MM.1S (cell line): ENCODE measurements around the gene PAOX.

Source experiments
- DNase-seq: peaks from one replicate; pipeline ENCODE4 v3.0.0-alpha.2; 2015
- H2AFZ ChIP-seq: fragments of 300-600 bp; sonication (generic); 2 replicates; pipeline ENCODE4 v1.6.0; 2016; ENCODE audit warnings: antibody characterized with exemption, low read length
- H3F3A ChIP-seq: fragments of 300-600 bp; sonication (generic); 2 replicates; pipeline ENCODE4 v1.6.1; 2016; ENCODE audit warnings: mild to moderate bottlenecking, antibody characterized with exemption, low read length, moderate library complexity, mixed read lengths; ENCODE audit not compliant: insufficient read depth
- H3K27ac ChIP-seq: fragments of 300-600 bp; sonication (generic); 2 replicates; pipeline ENCODE4 v1.5.1; 2016; ENCODE audit warnings: mild to moderate bottlenecking, low read length
- H3K27me3 ChIP-seq: fragments of 300-600 bp; sonication (generic); replicated peaks from 2 replicates; pipeline ENCODE4 v1.6.0; 2016; ENCODE audit warnings: low read length; ENCODE audit not compliant: insufficient read depth
- H3K36me3 ChIP-seq: fragments of 300-600 bp; sonication (generic); replicated peaks from 2 replicates; pipeline ENCODE4 v1.6.1; 2016; ENCODE audit warnings: mild to moderate bottlenecking, low read length, mixed read lengths; ENCODE audit not compliant: insufficient read depth
- H3K4me1 ChIP-seq: fragments of 300-600 bp; sonication (generic); 2 replicates; pipeline ENCODE4 v1.6.1; 2016; ENCODE audit warnings: low read length, mixed read lengths
- H3K4me2 ChIP-seq: fragments of 300-600 bp; sonication (generic); 2 replicates; pipeline ENCODE4 v1.6.0; 2016; ENCODE audit warnings: low read depth, low read length
- H3K4me3 ChIP-seq: fragments of 300-600 bp; sonication (generic); 2 replicates; pipeline ENCODE4 v1.5.1; 2016; ENCODE audit warnings: low read length, mixed read lengths
- H3K79me2 ChIP-seq: fragments of 300-600 bp; sonication (generic); 2 replicates; pipeline ENCODE4 v1.6.1; 2016; ENCODE audit warnings: mixed run types, low read length, mixed read lengths
- H3K9ac ChIP-seq: fragments of 300-600 bp; sonication (generic); 2 replicates; pipeline ENCODE4 v1.6.1; 2016; ENCODE audit warnings: low read length, mixed read lengths
- H3K9me2 ChIP-seq: fragments of 300-600 bp; sonication (generic); replicated peaks from 2 replicates; pipeline ENCODE4 v1.6.1; 2016; ENCODE audit warnings: mild to moderate bottlenecking, low read length, mixed read lengths; ENCODE audit not compliant: insufficient read depth
- H3K9me3 ChIP-seq: fragments of 300-600 bp; sonication (generic); replicated peaks from 2 replicates; pipeline ENCODE4 v1.6.1; 2016; ENCODE audit warnings: mild to moderate bottlenecking, low read length, mixed read lengths; ENCODE audit not compliant: insufficient read depth
- H4K20me1 ChIP-seq: fragments of 300-600 bp; sonication (generic); 2 replicates; pipeline ENCODE4 v1.6.1; 2016; ENCODE audit warnings: mild to moderate bottlenecking, low read length, moderate library complexity, mixed read lengths; ENCODE audit not compliant: insufficient read depth
- CTCF ChIP-seq: fragments of 300-600 bp; sonication (generic); IDR thresholded peaks from 2 replicates; pipeline ENCODE4 v1.5.1; 2016; ENCODE audit warnings: antibody characterized with exemption, low read length, mixed read lengths
- EZH2 ChIP-seq: fragments of 300-600 bp; sonication (generic); optimal IDR thresholded peaks from 2 replicates; pipeline ENCODE3; 2017; ENCODE audit warnings: low read depth, mild to moderate bottlenecking, antibody characterized with exemption, low read length, mixed read lengths
- EZH2phosphoT487 ChIP-seq: fragments of 300-600 bp; sonication (generic); IDR thresholded peaks from 2 replicates; pipeline ENCODE4 v1.6.1; 2018; ENCODE audit warnings: antibody characterized with exemption, low read length

The PAOX gene

GRCh38 chr10:133370030-133370786 lies 8.9 kb upstream of the PAOX start:
- H3K36me3 ChIP-seq = no peaks in the 10 kb centered on the region
- no peak for DNase-seq

DNA sequence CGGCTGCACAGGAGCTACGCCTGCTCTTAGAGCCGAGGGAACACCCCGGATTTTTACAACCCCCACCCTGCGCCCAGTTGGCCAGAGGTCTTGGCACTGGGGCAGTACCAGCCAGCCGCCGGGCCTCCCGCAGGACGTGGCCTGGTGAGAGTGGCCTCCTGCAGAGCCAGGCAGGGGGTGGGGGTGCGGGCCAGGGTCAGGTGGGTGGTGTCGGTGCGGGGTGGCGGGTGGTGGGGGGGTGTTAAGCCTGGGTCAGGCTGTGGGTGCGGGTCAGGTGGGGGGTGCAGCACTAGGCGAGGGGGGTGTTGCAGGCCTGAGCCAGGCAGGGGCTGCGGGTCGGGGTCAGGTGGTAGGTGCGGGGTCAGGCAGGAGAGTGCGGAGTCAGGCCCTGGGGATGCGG lies 6.6 kb upstream of the PAOX start:
- Histone ChIP-seq H3K27me3 (peaks cover 10% of the 10 kb centered on the region; the same call in 1 of the 2 replicates), H3K4me2 (no peak overlapping the region), H4K20me1 (no peaks in the 10 kb centered on the region), H3K9ac (no peak overlapping the region), H3K79me2 (peaks cover 5% of the 10 kb centered on the region; the same call in 1 of the 2 replicates), H3F3A (peaks cover 3% of the 10 kb centered on the region; the same call in 1 of the 2 replicates), H3K4me3 (no peak overlapping the region), H3K9me2 (no peaks in the 10 kb centered on the region), H2AFZ (no peak overlapping the region), H3K27ac (no peak overlapping the region), H3K36me3 (no peaks in the 10 kb centered on the region), H3K4me1 (no peaks in the 10 kb centered on the region), H3K9me3 (no peaks in the 10 kb centered on the region)
- no peak for DNase-seq
- TF ChIP-seq EZH2phosphoT487 (no peak), CTCF (no peak), EZH2 (no peak)

More at GRCh38 chr10:133370030-133370786, 8.9 kb upstream of the PAOX start:
- Histone ChIP-seq H3K79me2 (peaks cover 5% of the 10 kb centered on the region; the same call in 1 of the 2 replicates), H3K4me2 (no peak overlapping the region), H3K9ac (no peak overlapping the region), H3K27ac (no peak overlapping the region), H2AFZ (no peak overlapping the region), H4K20me1 (no peaks in the 10 kb centered on the region), H3K9me2 (no peaks in the 10 kb centered on the region), H3K4me1 (no peaks in the 10 kb centered on the region), H3K4me3 (no peak overlapping the region), H3K9me3 (no peaks in the 10 kb centered on the region), H3F3A (peaks cover 3% of the 10 kb centered on the region; the same call in 1 of the 2 replicates), H3K27me3 (no peaks in the 10 kb centered on the region)
- TF ChIP-seq EZH2 (no peak), CTCF (no peak), EZH2phosphoT487 (no peak)

GRCh38 chr10:133373174-133374090 lies 5.6 kb upstream of the PAOX start, which contains the start of gene ECHS1:
ECHS1 (minus strand) TSS chr10:133373354; CDS start chr10:133373333, 21 bp downstream.
- TF ChIP-seq CTCF (no peak), EZH2phosphoT487 (no peak), EZH2 (no peak)
- H3K27me3 ChIP-seq = peaks cover 10% of the 10 kb centered on the region; the same call in 1 of the 2 replicates
- peak within 1 kb of the TSS; percentile 66; the same call in 1 of the 2 replicates for H3K27ac ChIP-seq
- peak within 1 kb of the TSS; percentile 52; the same call in 1 of the 2 replicates for H3K4me2 ChIP-seq
- peaks cover 3% of the 10 kb centered on the region; the same call in 1 of the 2 replicates for H3F3A ChIP-seq
- no peak within 1 kb of the TSS for H2AFZ ChIP-seq
- H3K79me2 ChIP-seq = peaks cover 5% of the 10 kb centered on the region; the same call in 1 of the 2 replicates
- peak; percentile 86 for DNase-seq
- H4K20me1 ChIP-seq = no peaks in the 10 kb centered on the region
- H3K9me2 ChIP-seq = no peaks in the 10 kb centered on the region
- H3K9ac ChIP-seq = peak within 1 kb of the TSS; percentile 56; the same call in 1 of the 2 replicates
- H3K36me3 ChIP-seq = no peaks in the 10 kb centered on the region
- H3K4me3 ChIP-seq = peak within 1 kb of the TSS; percentile 59; the same call in 1 of the 2 replicates
- no peaks in the 10 kb centered on the region for H3K9me3 ChIP-seq
- no peaks in the 10 kb centered on the region for H3K4me1 ChIP-seq
